Stimulated activated CD8-positive, alpha-beta memory T cell treated with anti-CD3 and anti-CD28 coated beads, Interleukin-2, amount 100 ng/mL, for 48 hours (primary cell): Measurements from ENCODE around the gene C1orf105.

Experiments used
- DNase-seq, 2 donors: peaks; one replicate each; pipeline ENCODE4 v3.0.0-alpha.2; 2020; ENCODE audit warnings: low read depth in 2 of 2

The C1orf105 gene

GRCh38 chr1:172397221-172397620, 23.3 kb upstream of the C1orf105 start:
- DNase-seq = no peak

GRCh38 chr1:172397633-172398032, 22.9 kb upstream of the C1orf105 start:
- no peak for DNase-seq

DNA sequence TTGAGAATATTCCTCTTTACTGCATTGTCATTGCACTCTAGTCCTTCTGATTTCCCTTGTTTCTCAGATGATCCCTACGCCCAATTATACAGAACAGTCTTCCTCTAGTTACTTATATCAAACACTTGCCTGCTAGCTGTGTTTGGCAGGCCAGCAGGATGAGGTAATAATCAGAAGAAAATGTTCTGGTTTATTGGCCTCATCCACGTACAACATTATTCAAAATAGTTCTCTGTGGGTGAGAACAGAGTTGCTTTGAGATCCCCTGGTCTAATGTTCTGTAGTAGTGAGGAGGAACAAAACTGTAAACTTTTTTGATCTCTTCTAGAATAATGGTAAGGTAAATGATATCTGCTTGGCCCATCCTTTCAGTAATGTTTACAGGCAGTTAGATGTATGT, 22.3 kb upstream of the C1orf105 start:
- no peak for DNase-seq

DNA sequence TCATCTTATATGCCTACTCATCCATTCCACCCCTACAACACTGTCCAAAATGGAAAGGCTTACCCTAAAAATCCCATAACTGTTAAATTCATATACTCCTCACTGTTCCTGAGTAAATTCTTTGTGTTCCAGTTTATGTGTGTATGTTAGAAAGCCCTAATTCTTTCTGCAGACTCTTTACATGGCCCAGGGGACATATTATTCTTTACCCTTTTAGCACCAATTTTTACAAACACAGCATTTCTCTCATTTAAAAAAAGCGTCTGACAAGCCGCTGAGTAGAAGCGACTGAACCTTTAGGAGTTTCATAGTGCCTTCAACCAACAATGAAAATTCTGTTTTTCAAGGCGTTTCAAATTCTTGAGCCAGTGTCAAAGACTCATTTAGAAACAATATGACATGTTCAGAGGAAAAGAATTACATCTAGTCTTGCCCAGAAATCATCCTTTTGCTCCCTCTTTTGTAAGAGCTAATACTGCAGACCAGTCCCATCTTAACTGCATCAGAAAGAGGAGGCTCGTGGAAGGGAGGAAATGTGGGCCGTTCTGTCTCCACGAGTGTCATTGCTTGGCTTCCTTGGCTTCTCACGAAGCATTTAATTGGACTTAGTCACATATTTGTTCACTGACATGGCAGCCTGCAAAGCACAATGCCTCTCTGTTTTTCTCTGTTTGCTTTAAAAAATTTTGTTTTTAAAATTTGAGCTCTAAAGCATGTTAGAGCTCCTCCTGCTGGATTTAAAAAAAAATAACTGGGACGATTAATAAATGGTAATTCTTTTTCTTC, 21.3 kb upstream of the C1orf105 start:
- DNase-seq = no peak

DNA sequence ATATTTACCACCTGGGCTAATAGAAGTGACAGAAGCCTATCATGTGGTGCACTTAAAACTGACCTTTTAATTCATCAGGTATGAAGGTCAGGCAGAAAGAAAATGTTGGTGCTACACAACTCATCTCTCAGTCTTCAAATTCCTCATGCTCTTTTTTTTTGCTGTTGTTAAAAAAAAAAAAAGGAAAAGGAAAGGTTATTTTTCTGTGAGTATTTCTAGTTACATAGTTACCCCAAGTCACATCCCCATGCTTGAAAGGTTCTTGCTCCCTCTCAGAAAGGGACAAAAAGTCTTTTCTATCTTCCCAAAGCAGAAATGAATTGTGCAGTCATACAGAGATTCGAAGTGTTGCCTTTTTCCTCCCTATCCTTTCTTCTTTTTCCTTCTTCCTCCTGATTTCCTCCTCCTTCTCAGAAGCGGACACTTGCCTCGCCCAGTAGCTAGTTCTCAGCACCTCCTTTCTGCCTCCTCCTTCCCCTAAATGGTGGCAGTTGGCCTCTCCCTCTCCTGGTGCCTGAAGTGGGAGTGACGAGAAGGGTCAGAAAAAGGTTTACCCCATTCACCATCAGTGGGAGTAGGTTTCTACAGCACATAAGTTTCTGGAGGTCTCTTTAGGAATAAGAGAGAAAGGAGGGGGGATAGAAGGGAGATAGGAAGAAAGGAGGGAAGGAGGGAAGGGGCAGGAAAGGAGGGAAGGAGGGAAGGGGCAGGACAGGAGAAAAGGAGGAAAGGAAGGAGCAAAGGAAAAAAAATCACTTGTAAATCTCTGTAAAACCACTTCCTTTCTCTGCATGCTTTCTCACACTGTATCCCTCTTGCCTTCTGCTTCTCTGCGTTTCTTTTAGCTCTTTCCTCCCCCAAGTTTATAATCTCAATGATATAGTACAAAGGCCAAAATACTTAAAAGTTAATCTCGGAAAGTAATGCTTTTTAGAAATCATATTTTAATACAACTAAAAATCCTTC, 20.4 kb upstream of the C1orf105 start:
- no peak for DNase-seq

- DNase-seq = no peak
Observed at GRCh38 chr1:172400722-172401105, 19.8 kb upstream of the C1orf105 start.

DNA sequence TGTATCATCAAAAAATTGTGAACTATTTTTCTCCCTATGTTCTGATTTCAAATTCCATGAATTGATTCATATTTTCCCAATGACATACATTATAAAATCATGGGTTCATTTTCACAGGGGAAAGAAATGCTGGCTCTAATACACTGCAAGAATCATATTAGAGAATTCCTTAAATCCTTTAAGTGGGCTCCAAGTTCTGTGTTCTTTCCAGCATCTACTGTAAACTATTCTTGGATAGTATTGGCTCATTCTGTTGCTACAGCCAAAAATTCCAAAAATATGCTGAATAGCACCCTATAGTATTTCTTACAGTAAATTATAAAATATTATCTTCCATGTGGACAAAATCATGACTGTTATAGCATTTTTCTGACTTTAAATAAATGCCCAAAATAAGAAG, 19.0 kb upstream of the C1orf105 start:
- no peak for DNase-seq

- no peak for DNase-seq
Observed at GRCh38 chr1:172401892-172402291, 18.6 kb upstream of the C1orf105 start.

DNA sequence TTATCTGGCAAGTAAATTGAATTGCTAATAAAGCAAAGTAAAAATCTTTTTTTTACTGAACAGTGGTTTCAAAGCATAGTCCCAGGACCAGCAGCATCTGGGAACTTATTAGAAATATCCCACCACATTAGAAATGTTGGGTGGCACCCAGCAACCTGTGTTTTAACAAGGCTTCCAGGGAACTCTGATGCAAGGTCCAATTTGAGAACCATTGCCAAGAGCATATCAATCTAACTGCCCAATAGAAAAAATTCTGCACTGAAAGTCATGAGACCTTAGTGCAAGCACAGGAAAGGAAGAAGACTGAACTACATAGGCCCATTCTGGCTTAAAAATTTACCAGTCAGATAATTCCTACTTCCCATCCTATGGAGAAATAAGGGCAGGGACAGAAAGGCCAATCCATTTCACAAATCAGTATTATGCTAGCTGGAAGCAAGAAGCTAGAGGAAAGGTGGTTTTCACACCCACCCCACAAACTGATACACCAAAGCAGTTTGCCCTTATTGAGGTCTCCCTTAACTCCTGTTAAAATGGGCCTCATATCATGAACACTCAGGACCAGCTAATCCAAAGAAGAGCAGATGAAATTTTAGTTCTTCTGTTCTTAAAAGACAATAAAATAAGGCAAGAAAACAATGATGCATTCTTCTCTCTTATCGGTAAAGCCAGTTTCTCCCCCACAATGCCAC, 17.5 kb upstream of the C1orf105 start:
- DNase-seq = no peak

- no peak for DNase-seq
Observed at GRCh38 chr1:172404121-172404520, 16.4 kb upstream of the C1orf105 start.

DNA sequence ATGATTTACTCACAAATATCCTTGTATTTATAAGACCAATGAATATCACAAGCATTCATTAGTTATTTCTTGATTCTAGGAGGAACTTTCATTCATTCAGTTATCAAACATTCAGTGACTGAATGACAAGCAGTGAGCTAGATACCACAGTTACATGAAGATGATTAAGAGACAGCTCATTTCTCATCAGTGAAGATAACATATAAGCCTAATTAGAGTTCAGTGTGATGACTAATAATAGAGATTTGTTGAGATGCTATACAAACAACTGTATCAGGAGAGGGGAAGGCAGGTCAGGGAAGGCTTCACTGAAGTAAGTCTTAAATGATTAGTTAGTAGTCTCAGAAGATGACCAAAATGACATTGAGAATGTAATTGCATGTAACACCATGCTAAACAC, 14.6 kb upstream of the C1orf105 start:
- no peak for DNase-seq

- DNase-seq = no peak
Observed at GRCh38 chr1:172406968-172407367, 13.5 kb upstream of the C1orf105 start.

DNA sequence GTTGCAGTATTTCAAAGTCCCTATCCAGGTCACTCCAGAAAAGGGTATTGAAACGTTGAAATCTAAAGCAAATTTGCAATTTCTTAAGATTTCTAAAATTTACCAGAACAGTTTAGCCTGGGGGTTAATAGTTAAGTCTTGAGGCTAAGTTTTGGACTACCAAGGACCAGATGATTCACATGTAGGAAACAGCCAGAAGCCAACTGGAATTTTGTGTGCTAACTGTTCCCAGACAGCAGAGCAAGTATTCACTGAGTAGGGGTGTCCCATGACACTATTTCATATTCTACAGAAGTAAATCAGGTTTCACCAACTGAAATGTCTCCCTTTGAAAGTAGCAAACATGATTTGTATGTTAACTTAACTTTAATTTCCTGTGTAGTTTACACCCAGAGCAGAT, 11.5 kb upstream of the C1orf105 start:
- no peak for DNase-seq

GRCh38 chr1:172410027-172410426, 10.5 kb upstream of the C1orf105 start:
- DNase-seq = no peak

- DNase-seq = no peak
Observed at GRCh38 chr1:172411791-172412338, 8.6 kb upstream of the C1orf105 start.

DNA sequence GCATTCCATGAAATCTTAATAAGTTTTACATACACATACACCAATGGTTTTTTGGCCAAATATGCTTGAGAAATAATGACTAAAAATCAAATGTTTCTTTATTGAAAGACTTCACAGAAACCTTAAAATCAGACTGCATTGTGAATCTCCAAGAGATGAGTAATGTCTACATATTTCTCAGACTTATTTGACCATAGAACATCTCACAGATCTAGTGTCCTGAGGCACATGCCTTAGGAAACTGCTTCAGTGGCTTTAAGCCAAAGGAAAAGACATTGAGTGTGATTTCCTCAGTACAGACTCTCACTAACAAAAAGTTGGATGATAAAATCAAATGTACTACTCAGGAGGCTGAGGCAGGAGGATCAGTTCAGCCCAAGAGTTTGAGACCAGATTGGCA, 6.2 kb upstream of the C1orf105 start:
- no peak for DNase-seq

GRCh38 chr1:172416496-172417035, 3.9 kb upstream of the C1orf105 start:
- DNase-seq = no peak

GRCh38 chr1:172417557-172417956, 2.9 kb upstream of the C1orf105 start:
- no peak for DNase-seq

DNA sequence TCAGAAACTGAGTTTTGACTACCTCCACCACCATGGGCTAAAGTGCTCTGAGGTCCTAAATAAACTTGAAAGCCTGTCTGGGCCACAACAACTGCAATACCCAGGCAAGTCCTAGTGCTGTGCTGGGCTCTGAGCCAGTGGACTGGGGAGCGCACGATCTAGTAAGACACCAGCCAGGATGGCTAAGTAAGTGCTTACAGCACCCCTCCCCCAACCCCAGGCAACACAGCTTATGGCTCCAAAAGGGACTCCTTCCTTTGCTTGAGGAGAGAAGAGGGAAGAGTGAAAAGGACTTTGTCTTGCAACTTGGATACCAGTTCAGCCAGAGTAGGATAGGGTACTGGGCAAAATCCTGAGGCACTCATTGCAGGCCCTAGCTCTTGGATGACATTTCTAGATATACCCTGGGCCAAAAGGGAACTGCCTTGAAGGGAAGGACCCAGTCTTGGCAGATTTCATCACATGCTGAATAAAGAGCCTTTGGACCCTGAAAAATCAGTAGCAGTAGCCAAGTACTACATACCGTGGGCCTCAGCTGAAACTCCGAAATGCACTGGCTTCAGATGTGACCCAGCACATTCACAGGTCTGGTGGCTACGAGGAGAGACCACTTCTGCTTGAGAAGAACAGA, 1.6 kb downstream of the C1orf105 start:
- no peak for DNase-seq

- DNase-seq = no peak
Observed at GRCh38 chr1:172423336-172423735, 2.9 kb downstream of the C1orf105 start.

DNA sequence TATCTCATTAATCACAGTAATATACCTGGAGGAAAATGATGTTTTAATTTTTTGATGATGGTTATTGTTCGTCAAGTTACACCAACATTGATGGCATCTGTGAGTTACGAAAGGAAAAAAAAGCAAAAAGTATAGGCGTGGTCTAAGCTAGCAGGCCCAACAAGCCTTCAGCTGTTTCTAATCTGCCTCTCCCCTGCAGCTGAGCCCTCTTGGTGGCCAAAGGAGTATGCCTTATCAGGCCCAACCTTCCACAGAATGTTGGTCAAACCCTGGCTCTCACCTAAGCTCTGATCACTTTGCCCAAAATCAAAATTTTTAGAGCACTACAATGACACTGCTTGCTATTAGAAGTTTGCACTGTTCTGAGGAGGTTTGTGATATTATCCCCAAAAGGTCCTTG, 4.9 kb downstream of the C1orf105 start:
- DNase-seq = no peak
